Measurements from ENCODE around the gene TBX1. TPM values are rescaled to one million over a fixed set of nuclear protein-coding genes. Genes with fewer than 3 reads are reported as not detected.

Gene TBX1
- total RNA-seq, 2 donors from 2014 or later: 0.24 TPM; not detected in 1

GRCh38 chr22:19793661-19794310 lies 33.2 kb downstream of the TBX1 start:
- DNase-seq (ENCODE audit: low spot score): no peak
- Histone ChIP-seq H3K27ac (no peak overlapping the region), H3K9me3 (peaks cover 0 to 16% of the 10 kb centered on the region in 2 donors), H3K27me3 (no peaks in the 10 kb centered on the region), H3K4me1 (peaks cover 0 to under 1% of the 10 kb centered on the region in 2 donors), H3K4me3 (no peak overlapping the region), H3K36me3 (no peaks in the 10 kb centered on the region)
- TF ChIP-seq, protein P1, sequence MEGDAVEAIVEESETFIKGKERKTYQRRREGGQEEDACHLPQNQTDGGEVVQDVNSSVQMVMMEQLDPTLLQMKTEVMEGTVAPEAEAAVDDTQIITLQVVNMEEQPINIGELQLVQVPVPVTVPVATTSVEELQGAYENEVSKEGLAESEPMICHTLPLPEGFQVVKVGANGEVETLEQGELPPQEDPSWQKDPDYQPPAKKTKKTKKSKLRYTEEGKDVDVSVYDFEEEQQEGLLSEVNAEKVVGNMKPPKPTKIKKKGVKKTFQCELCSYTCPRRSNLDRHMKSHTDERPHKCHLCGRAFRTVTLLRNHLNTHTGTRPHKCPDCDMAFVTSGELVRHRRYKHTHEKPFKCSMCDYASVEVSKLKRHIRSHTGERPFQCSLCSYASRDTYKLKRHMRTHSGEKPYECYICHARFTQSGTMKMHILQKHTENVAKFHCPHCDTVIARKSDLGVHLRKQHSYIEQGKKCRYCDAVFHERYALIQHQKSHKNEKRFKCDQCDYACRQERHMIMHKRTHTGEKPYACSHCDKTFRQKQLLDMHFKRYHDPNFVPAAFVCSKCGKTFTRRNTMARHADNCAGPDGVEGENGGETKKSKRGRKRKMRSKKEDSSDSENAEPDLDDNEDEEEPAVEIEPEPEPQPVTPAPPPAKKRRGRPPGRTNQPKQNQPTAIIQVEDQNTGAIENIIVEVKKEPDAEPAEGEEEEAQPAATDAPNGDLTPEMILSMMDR (IDR thresholded peaks at IDR 0.05): no peak

DNA sequence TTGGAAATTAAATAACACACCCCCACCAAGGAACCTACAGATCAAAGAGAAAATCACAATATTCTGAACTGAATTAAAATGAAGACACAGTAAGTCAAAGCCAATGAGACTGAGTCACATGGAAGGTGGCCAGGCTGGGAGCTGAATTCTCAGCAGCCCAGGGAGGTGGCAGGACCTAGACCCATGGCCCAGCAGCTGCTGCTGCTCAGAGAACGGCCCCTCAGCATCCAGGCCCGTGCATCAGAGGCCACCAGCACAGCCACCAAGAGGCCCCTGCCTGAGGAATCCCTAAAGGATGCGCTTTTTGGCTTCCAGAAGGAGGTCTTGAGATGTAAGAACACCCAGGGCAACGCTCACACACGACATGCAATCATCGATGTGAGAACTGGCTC lies 35.0 kb downstream of the TBX1 start:
- H3K27me3 ChIP-seq: no peaks in the 10 kb centered on the region
- TF ChIP-seq, protein P1 (IDR thresholded peaks at IDR 0.05): no peak
- no peak overlapping the region for H3K27ac ChIP-seq
- H3K36me3 ChIP-seq: no peaks in the 10 kb centered on the region
- no peak for DNase-seq (ENCODE audit: low spot score)
- no peak overlapping the region for H3K4me3 ChIP-seq
- H3K4me1 ChIP-seq: peaks cover 0 to 11% of the 10 kb centered on the region in 2 donors
- peaks cover 0 to 16% of the 10 kb centered on the region in 2 donors for H3K9me3 ChIP-seq

DNA sequence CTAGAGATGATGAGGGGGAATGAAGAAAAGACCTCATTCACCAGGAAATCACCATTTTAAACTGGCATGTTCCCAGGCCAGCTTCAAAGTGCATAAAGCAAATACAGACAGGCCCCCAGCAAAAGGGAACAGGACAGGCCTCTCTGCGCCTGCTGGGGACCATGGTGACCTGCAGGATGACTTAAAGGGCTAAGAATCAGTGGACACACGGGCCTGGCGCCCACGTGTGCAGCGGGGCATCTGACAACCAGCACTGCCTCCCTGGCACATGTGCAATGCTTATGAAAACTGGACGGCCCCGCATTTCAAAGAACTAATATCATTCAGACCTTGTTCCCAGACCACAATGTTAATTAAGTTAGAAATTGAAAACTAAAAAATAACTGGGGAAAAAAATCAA lies 35.6 kb downstream of the TBX1 start:
- Histone ChIP-seq H3K9me3 (peaks cover 0 to 16% of the 10 kb centered on the region in 2 donors), H3K27me3 (no peaks in the 10 kb centered on the region), H3K27ac (no peak overlapping the region), H3K36me3 (no peaks in the 10 kb centered on the region), H3K4me1 (peaks cover 0 to 11% of the 10 kb centered on the region in 2 donors), H3K4me3 (no peak overlapping the region)
- no peak for DNase-seq (ENCODE audit: low spot score)
- TF ChIP-seq, protein P1 (IDR thresholded peaks at IDR 0.05): no peak

DNA sequence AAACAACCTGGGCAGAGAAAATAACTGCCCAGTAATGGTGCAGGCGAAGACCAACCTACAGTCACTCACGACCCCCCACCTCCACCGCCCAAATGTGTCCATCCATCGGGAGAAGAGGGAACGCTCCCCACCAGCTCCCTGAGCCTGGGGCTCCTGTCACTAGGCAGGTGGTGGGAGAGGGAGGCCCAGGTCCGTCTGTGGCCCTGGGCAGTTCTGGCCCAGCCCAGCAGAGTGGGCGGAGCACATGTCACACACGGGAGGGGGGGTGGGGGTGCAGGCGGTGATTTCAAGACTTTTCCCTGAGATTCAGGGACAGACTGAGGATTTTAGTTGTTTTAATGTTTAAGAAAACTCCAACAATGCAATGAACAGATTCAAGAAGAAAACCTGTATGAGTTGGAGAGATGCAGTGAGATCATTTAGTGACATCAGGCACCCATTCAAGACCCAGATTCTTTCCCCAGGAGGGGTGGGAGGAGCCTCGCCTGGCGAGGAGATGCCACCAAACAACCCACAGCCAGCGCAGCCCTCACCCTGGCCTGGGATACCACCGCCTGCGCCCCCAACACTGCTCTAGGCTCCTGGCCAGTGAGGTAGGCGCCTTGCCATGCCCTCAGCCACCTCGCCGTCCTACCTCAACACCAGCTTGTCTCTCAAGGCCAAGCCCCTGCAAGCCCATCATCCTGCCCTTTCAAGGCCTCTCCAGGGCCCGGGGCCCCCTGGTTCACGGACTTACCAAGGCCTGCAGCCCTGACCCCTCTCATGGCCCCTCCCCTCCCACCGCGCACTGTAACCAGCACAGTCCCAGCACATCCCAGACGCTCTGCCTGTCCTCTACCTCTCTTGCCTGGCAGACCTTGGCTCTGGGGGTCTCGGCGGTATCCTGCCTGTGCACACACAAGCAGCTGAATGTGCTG lies 36.8 kb downstream of the TBX1 start:
- H3K4me1 ChIP-seq: peaks cover 0 to 11% of the 10 kb centered on the region in 2 donors
- no peaks in the 10 kb centered on the region for H3K36me3 ChIP-seq
- TF ChIP-seq, protein P1 (IDR thresholded peaks at IDR 0.05): no peak
- peaks cover 0 to 6% of the 10 kb centered on the region in 2 donors for H3K9me3 ChIP-seq
- no peak for DNase-seq (ENCODE audit: low spot score)
- no peaks in the 10 kb centered on the region for H3K27me3 ChIP-seq
- H3K27ac ChIP-seq: no peak overlapping the region
- H3K4me3 ChIP-seq: no peak overlapping the region

DNA sequence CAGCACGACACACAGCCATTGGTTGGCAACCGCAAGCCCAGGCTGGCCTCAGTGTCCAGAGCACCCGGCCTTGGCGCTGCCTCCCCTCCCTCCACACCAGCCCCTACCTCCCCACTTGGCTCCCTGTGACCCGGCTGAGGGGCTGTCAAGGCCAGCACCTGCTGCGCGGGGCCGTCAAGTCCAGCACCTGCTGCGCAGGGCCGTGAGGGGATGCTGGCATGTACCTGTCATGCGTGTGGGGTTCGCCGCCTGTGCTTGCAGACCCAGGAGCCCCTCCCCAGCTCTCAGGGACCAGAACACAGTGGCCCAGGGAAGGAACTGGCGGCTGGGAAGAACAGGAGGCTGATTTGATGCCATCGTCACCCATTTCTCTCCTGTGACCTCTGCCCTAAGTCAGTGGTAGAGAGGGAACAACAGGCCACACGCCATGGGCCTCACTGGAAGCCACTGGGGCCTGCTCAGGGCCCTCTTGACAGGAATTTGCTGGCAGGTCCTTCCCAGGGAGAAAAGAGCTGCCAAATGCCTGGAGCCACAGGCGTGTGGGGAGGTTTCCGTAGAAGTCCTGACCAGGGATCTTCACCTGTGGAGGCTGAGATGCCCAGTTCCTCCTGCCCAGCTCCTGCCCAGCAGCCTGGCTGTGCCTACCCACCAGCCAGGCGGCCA lies 37.6 kb downstream of the TBX1 start:
- DNase-seq (ENCODE audit: low spot score): no peak
- no peak overlapping the region for H3K4me3 ChIP-seq
- no peaks in the 10 kb centered on the region for H3K27me3 ChIP-seq
- no peaks in the 10 kb centered on the region for H3K36me3 ChIP-seq
- TF ChIP-seq, protein P1 (IDR thresholded peaks at IDR 0.05): no peak
- H3K27ac ChIP-seq: no peak overlapping the region
- peaks cover 0 to 11% of the 10 kb centered on the region in 2 donors for H3K4me1 ChIP-seq
- peaks cover 0 to 4% of the 10 kb centered on the region in 2 donors for H3K9me3 ChIP-seq
